ENCODE results near the gene CCDC74A.
"Not testable (repeated sequence)": the region's sequence is repeated elsewhere in the genome, so short reads cannot be mapped to it uniquely, and the experiment has no call there.

Gene CCDC74A

DNA sequence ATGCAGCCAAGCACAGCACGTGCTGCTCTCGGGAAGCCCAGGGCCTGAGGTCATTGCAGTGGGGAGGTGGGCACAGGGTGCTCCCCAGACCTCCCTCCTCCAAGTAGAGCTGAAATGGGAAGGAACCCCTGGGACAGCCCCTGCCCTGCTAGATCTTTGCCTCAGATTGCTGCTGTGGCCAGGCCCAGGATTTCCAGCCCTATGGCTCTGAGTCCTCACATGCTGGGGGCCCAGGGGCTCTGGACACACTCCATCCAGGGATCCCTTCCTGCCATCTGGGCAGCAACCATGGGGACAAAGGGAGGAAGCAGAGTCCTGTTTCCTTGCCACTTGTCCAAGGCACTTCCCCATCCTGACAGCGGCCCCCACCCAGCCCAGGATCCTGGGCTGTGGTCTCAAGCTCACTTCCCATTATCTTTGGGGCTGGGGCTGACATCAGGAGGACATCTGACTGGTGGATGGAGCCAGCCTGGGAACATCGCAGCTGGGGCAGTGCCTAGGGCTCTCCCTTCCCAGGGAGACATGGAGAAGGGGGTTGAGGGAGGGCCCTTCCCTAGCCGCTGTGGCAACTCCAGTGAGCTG, 2.3 kb downstream of the CCDC74A start:
- not testable (repeated sequence) for H3K36me3 ChIP-seq (ENCODE audit: control insufficient read depth in 2 of 2, insufficient read depth in 2 of 2, low read length in 2 of 2); H3K9ac ChIP-seq (ENCODE audit: low read depth in 1 of 2, low read length in 2 of 2); H3K27me3 ChIP-seq (ENCODE audit: control insufficient read depth in 2 of 2, insufficient read depth in 2 of 2, low read length in 2 of 2); H3K27ac ChIP-seq (ENCODE audit: low read depth in 2 of 2, low read length in 2 of 2); H3K9me3 ChIP-seq (ENCODE audit: control insufficient read depth in 2 of 2, low read length in 2 of 2); H3K4me3 ChIP-seq (ENCODE audit: low read length in 2 of 2); H3K4me1 ChIP-seq (ENCODE audit: control insufficient read depth in 2 of 2, insufficient read depth in 2 of 2, low read length in 2 of 2)

GRCh38 chr2:131530626-131531344, 3.1 kb downstream of the CCDC74A start:
- not testable (repeated sequence) for H3K27me3 ChIP-seq (ENCODE audit: control insufficient read depth in 2 of 2, insufficient read depth in 2 of 2, low read length in 2 of 2); H3K36me3 ChIP-seq (ENCODE audit: control insufficient read depth in 2 of 2, insufficient read depth in 2 of 2, low read length in 2 of 2)

GRCh38 chr2:131531547-131532185, 4.0 kb downstream of the CCDC74A start:
- H3K9me3 ChIP-seq (ENCODE audit: control insufficient read depth in 2 of 2, low read length in 2 of 2) = not testable (repeated sequence)

More at GRCh38 chr2:131530626-131531344, 3.1 kb downstream of the CCDC74A start:
- H3K9me3 ChIP-seq (ENCODE audit: control insufficient read depth in 2 of 2, low read length in 2 of 2); H3K4me3 ChIP-seq (ENCODE audit: low read length in 2 of 2); H3K4me1 ChIP-seq (ENCODE audit: control insufficient read depth in 2 of 2, insufficient read depth in 2 of 2, low read length in 2 of 2); H3K27ac ChIP-seq (ENCODE audit: low read depth in 2 of 2, low read length in 2 of 2); H3K9ac ChIP-seq (ENCODE audit: low read depth in 1 of 2, low read length in 2 of 2): not testable (repeated sequence)

GRCh38 chr2:131532723-131533608, 5.3 kb downstream of the CCDC74A start:
- H3K9ac ChIP-seq (ENCODE audit: low read depth in 1 of 2, low read length in 2 of 2); H3K4me3 ChIP-seq (ENCODE audit: low read length in 2 of 2); H3K9me3 ChIP-seq (ENCODE audit: control insufficient read depth in 2 of 2, low read length in 2 of 2); H3K27me3 ChIP-seq (ENCODE audit: control insufficient read depth in 2 of 2, insufficient read depth in 2 of 2, low read length in 2 of 2); H3K36me3 ChIP-seq (ENCODE audit: control insufficient read depth in 2 of 2, insufficient read depth in 2 of 2, low read length in 2 of 2); H3K4me1 ChIP-seq (ENCODE audit: control insufficient read depth in 2 of 2, insufficient read depth in 2 of 2, low read length in 2 of 2); H3K27ac ChIP-seq (ENCODE audit: low read depth in 2 of 2, low read length in 2 of 2): not testable (repeated sequence)

More at GRCh38 chr2:131531547-131532185, 4.0 kb downstream of the CCDC74A start:
- not testable (repeated sequence) for H3K4me3 ChIP-seq (ENCODE audit: low read length in 2 of 2); H3K9ac ChIP-seq (ENCODE audit: low read depth in 1 of 2, low read length in 2 of 2); H3K27me3 ChIP-seq (ENCODE audit: control insufficient read depth in 2 of 2, insufficient read depth in 2 of 2, low read length in 2 of 2); H3K4me1 ChIP-seq (ENCODE audit: control insufficient read depth in 2 of 2, insufficient read depth in 2 of 2, low read length in 2 of 2); H3K36me3 ChIP-seq (ENCODE audit: control insufficient read depth in 2 of 2, insufficient read depth in 2 of 2, low read length in 2 of 2); H3K27ac ChIP-seq (ENCODE audit: low read depth in 2 of 2, low read length in 2 of 2)

DNA sequence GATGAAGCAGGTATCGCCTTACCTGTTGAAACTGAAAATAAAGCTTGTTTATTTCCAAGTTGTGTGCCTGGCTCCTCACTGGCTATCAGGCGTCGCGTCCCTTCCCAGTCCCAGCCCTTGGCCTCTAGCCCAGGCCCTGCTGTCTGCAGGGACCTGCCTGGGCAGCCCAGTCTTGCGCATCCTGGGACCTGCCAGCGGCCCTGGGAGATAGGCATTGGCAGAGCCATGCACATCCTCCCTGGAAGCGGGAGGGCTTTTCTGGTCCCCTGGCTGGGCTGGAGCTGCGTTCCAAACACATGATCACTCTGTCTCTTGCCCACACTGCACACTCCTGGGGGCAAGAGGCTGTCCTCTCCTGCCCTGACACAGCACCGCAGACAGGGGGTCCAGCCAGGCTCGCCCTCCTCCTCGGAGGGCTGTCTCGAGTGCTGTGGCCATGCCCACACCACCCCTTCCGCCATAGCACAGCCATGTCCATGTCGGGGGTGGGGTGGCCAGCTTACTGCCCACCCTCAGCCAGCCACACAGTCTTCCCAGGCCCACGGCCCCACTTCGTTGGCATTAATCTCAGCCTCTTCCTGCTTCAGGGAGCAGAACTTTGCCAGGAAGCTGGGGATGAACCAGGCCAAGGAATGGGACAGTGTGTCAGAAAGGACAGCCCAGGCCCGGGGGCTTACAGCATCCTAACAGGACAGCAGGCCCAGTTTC, 6.1 kb downstream of the CCDC74A start:
- not testable (repeated sequence) for H3K4me1 ChIP-seq (ENCODE audit: control insufficient read depth in 2 of 2, insufficient read depth in 2 of 2, low read length in 2 of 2); H3K4me3 ChIP-seq (ENCODE audit: low read length in 2 of 2); H3K9me3 ChIP-seq (ENCODE audit: control insufficient read depth in 2 of 2, low read length in 2 of 2); H3K27ac ChIP-seq (ENCODE audit: low read depth in 2 of 2, low read length in 2 of 2); H3K9ac ChIP-seq (ENCODE audit: low read depth in 1 of 2, low read length in 2 of 2); H3K36me3 ChIP-seq (ENCODE audit: control insufficient read depth in 2 of 2, insufficient read depth in 2 of 2, low read length in 2 of 2); H3K27me3 ChIP-seq (ENCODE audit: control insufficient read depth in 2 of 2, insufficient read depth in 2 of 2, low read length in 2 of 2)

GRCh38 chr2:131534317-131534672, 6.6 kb downstream of the CCDC74A start:
- not testable (repeated sequence) for H3K9ac ChIP-seq (ENCODE audit: low read depth in 1 of 2, low read length in 2 of 2); H3K27me3 ChIP-seq (ENCODE audit: control insufficient read depth in 2 of 2, insufficient read depth in 2 of 2, low read length in 2 of 2); H3K4me1 ChIP-seq (ENCODE audit: control insufficient read depth in 2 of 2, insufficient read depth in 2 of 2, low read length in 2 of 2); H3K4me3 ChIP-seq (ENCODE audit: low read length in 2 of 2); H3K9me3 ChIP-seq (ENCODE audit: control insufficient read depth in 2 of 2, low read length in 2 of 2); H3K27ac ChIP-seq (ENCODE audit: low read depth in 2 of 2, low read length in 2 of 2); H3K36me3 ChIP-seq (ENCODE audit: control insufficient read depth in 2 of 2, insufficient read depth in 2 of 2, low read length in 2 of 2)

DNA sequence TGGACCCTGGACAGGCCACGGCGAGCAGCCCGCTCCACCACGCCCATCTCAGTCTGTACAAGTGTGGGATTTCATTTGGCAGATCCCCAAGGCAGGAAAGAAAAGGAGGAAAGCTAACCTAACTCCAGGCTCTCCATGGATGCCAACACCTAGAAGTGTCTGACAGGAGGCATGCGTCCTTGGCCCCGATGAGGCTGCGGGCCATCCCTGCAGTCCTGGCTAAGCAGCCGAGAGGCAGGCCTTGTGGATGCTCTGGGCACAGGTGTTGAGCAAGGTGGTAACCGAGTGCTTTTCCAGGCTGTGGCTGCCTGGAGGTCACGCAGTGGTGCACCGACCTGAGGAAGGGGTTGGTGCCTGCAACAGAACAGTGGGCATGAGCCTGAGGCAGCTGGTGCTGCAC, 7.3 kb downstream of the CCDC74A start:
- H3K9me3 ChIP-seq (ENCODE audit: control insufficient read depth in 2 of 2, low read length in 2 of 2); H3K9ac ChIP-seq (ENCODE audit: low read depth in 1 of 2, low read length in 2 of 2); H3K36me3 ChIP-seq (ENCODE audit: control insufficient read depth in 2 of 2, insufficient read depth in 2 of 2, low read length in 2 of 2); H3K4me3 ChIP-seq (ENCODE audit: low read length in 2 of 2); H3K4me1 ChIP-seq (ENCODE audit: control insufficient read depth in 2 of 2, insufficient read depth in 2 of 2, low read length in 2 of 2); H3K27ac ChIP-seq (ENCODE audit: low read depth in 2 of 2, low read length in 2 of 2); H3K27me3 ChIP-seq (ENCODE audit: control insufficient read depth in 2 of 2, insufficient read depth in 2 of 2, low read length in 2 of 2): not testable (repeated sequence)

GRCh38 chr2:131535526-131535925, 7.8 kb downstream of the CCDC74A start:
- Histone ChIP-seq H3K4me3 (ENCODE audit: low read length in 2 of 2) (no peak overlapping the region), H3K4me1 (ENCODE audit: control insufficient read depth in 2 of 2, insufficient read depth in 2 of 2, low read length in 2 of 2) (no peaks in the 10 kb centered on the region), H3K9ac (ENCODE audit: low read depth in 1 of 2, low read length in 2 of 2) (no peak overlapping the region), H3K27ac (ENCODE audit: low read depth in 2 of 2, low read length in 2 of 2) (no peak overlapping the region), H3K9me3 (ENCODE audit: control insufficient read depth in 2 of 2, low read length in 2 of 2) (no peaks in the 10 kb centered on the region), H3K27me3 (ENCODE audit: control insufficient read depth in 2 of 2, insufficient read depth in 2 of 2, low read length in 2 of 2) (no peaks in the 10 kb centered on the region), H3K36me3 (ENCODE audit: control insufficient read depth in 2 of 2, insufficient read depth in 2 of 2, low read length in 2 of 2) (no peaks in the 10 kb centered on the region)

GRCh38 chr2:131535951-131536826, 8.5 kb downstream of the CCDC74A start:
- H3K9me3 ChIP-seq (ENCODE audit: control insufficient read depth in 2 of 2, low read length in 2 of 2); H3K27me3 ChIP-seq (ENCODE audit: control insufficient read depth in 2 of 2, insufficient read depth in 2 of 2, low read length in 2 of 2); H3K9ac ChIP-seq (ENCODE audit: low read depth in 1 of 2, low read length in 2 of 2); H3K4me3 ChIP-seq (ENCODE audit: low read length in 2 of 2); H3K27ac ChIP-seq (ENCODE audit: low read depth in 2 of 2, low read length in 2 of 2); H3K36me3 ChIP-seq (ENCODE audit: control insufficient read depth in 2 of 2, insufficient read depth in 2 of 2, low read length in 2 of 2); H3K4me1 ChIP-seq (ENCODE audit: control insufficient read depth in 2 of 2, insufficient read depth in 2 of 2, low read length in 2 of 2): not testable (repeated sequence)

Measured in mucosa of rectum (tissue), 2 donors.